ENCODE data around the gene SYNJ2. TPM values are rescaled to one million over a fixed set of nuclear protein-coding genes. Genes with fewer than 3 reads are reported as not detected.

SYNJ2 gene
- polyA plus RNA-seq, 1 donor, result 11.5 TPM

GRCh38 chr6:158043008-158043407, 61.3 kb downstream of the SYNJ2 start:
- no peak for DNase-seq

- DNase-seq, result no peak
These were observed 62.2 kb downstream of the SYNJ2 start for GRCh38 chr6:158043586-158044524.

GRCh38 chr6:158044525-158044888, 62.8 kb downstream of the SYNJ2 start:
- no peak for DNase-seq

- DNase-seq, result no peak
These were observed 64.8 kb downstream of the SYNJ2 start for GRCh38 chr6:158046201-158047126.

- no peak for DNase-seq
These were observed 65.5 kb downstream of the SYNJ2 start for GRCh38 chr6:158047127-158047518.

GRCh38 chr6:158047563-158048323, 66.1 kb downstream of the SYNJ2 start:
- no peak for DNase-seq

GRCh38 chr6:158048589-158048988, 66.9 kb downstream of the SYNJ2 start:
- no peak for DNase-seq

- no peak for DNase-seq
These were observed 67.7 kb downstream of the SYNJ2 start for GRCh38 chr6:158049055-158050028.

GRCh38 chr6:158050107-158050735, 68.6 kb downstream of the SYNJ2 start:
- no peak for DNase-seq

GRCh38 chr6:158050955-158051354, 69.3 kb downstream of the SYNJ2 start:
- no peak for DNase-seq

GRCh38 chr6:158051968-158052367, 70.3 kb downstream of the SYNJ2 start:
- DNase-seq, result no peak

GRCh38 chr6:158053377-158054313, 72.0 kb downstream of the SYNJ2 start:
- no peak for DNase-seq

- DNase-seq, result no peak
These were observed 74.7 kb downstream of the SYNJ2 start for GRCh38 chr6:158056355-158056754.

GRCh38 chr6:158056804-158057203, 75.1 kb downstream of the SYNJ2 start:
- DNase-seq, result no peak

GRCh38 chr6:158057213-158057987, 75.7 kb downstream of the SYNJ2 start:
- no peak for DNase-seq

- DNase-seq, result no peak
These were observed 76.5 kb downstream of the SYNJ2 start for GRCh38 chr6:158058171-158058651.

GRCh38 chr6:158059108-158059507, 77.4 kb downstream of the SYNJ2 start:
- no peak for DNase-seq
